Endothelial cell of umbilical vein (primary cell): ENCODE measurements around the gene PRSS57. TPM values are rescaled to one million over a fixed set of nuclear protein-coding genes. Genes with fewer than 3 reads are reported as not detected.

Experiments used
- BruUV-seq: library from RNA; stranded (reverse); fragments of 400-500 nt; replicated peaks from 2 replicates; lab custom pipeline; 2021; lab: Mats Ljungman, UMichigan
- CTCF ChIA-PET: fragments of 300-600, 350-600 bp; sonication (Branson Sonifier 250); formaldehyde crosslinking; loops from one replicate; lab custom pipeline; 2021; ENCODE audit warnings: antibody characterized with exemption, inconsistent platforms; lab: Charles Lee
- POLR2A ChIA-PET: fragments of 300-600, 350-600 bp; sonication (Branson Sonifier 250); formaldehyde crosslinking; loops from one replicate; lab custom pipeline; 2021; ENCODE audit warnings: antibody characterized with exemption, inconsistent platforms; lab: Charles Lee
- DNase-seq: peaks from one replicate; pipeline ENCODE4 v3.0.0-alpha.2; 2011; ENCODE audit warnings: low read depth, low spot score
- FAIRE-seq: peaks from 2 replicates; lab custom pipeline; 2011; peaks lifted over from hg19 to GRCh38; lab: Jason Lieb, UNC
- H2AFZ ChIP-seq: 2 replicates; pipeline ENCODE4 v1.6.0; 2012; ENCODE audit warnings: low read depth, low read length, control low read depth, inconsistent platforms
- H3K27ac ChIP-seq: 2 replicates; pipeline ENCODE4 v1.5.1; 2011; ENCODE audit warnings: low read depth, mild to moderate bottlenecking, control low read depth, low read length, moderate library complexity; ENCODE audit not compliant: insufficient read depth
- H3K27me3 ChIP-seq, 2 experiments: 2 replicates each; pipeline versions ENCODE4 v1.6.0 to v1.6.1; 2011; ENCODE audit warnings: low read length in 2 of 2, mixed read lengths in 1 of 2; ENCODE audit not compliant: control insufficient read depth in 2 of 2, insufficient read depth in 2 of 2
- H3K36me3 ChIP-seq, 2 experiments: 2 replicates in 1 of 2; 3 replicates in 1 of 2; pipeline ENCODE4 v1.5.1; 2011; ENCODE audit warnings: low read length in 2 of 2, mild to moderate bottlenecking in 1 of 2, moderate library complexity in 1 of 2; ENCODE audit not compliant: control insufficient read depth in 2 of 2, insufficient read depth in 2 of 2; ENCODE audit errors: extremely low read depth in 1 of 2
- H3K4me1 ChIP-seq: 3 replicates; pipeline ENCODE4 v1.5.1; 2011; ENCODE audit warnings: mild to moderate bottlenecking, low read length; ENCODE audit not compliant: control insufficient read depth, insufficient read depth; ENCODE audit errors: extremely low read depth
- H3K4me2 ChIP-seq: 2 replicates; pipeline ENCODE4 v1.6.1; 2011; ENCODE audit warnings: low read length, control low read depth, mixed read lengths; ENCODE audit not compliant: insufficient read depth
- H3K4me3 ChIP-seq, 3 experiments: fragments of 200-600 bp in 1 of 3; sonication (generic), shearing (Covaris generic) in 1 of 3; replicated peaks in 1 of 3; 2 replicates each; pipeline ENCODE4 v1.5.1; 2011 to 2016; ENCODE audit warnings: control low read depth in 3 of 3, low read length in 3 of 3, mild to moderate bottlenecking in 2 of 3, inconsistent platforms in 1 of 3, low read depth in 1 of 3, moderate library complexity in 1 of 3; ENCODE audit not compliant: insufficient read depth in 1 of 3
- H3K79me2 ChIP-seq: 2 replicates; pipeline ENCODE4 v1.6.0; 2012; ENCODE audit warnings: low read length, inconsistent platforms; ENCODE audit not compliant: control insufficient read depth, insufficient read depth
- H3K9ac ChIP-seq: replicated peaks from 2 replicates; pipeline ENCODE3; 2011; ENCODE audit warnings: low read length, control low read depth; ENCODE audit not compliant: insufficient read depth; ENCODE audit errors: extremely low read depth
- H3K9me1 ChIP-seq: replicated peaks from 3 replicates; pipeline ENCODE4 v1.6.0; 2011; ENCODE audit warnings: mild to moderate bottlenecking, low read length; ENCODE audit not compliant: control insufficient read depth, insufficient read depth; ENCODE audit errors: extremely low read depth
- H3K9me3 ChIP-seq: replicated peaks from 2 replicates; pipeline ENCODE4 v1.5.1; 2012; ENCODE audit warnings: low read length, inconsistent platforms; ENCODE audit not compliant: control insufficient read depth, insufficient read depth
- H4K20me1 ChIP-seq: replicated peaks from 2 replicates; pipeline ENCODE3; 2011; ENCODE audit warnings: mild to moderate bottlenecking, low read length; ENCODE audit not compliant: control insufficient read depth, insufficient read depth; ENCODE audit errors: extremely low read depth
- CTCF ChIP-seq, 2 donors: IDR thresholded peaks; 1 replicate in 1 of 2; 2 replicates in 1 of 2; pipeline ENCODE4 v1.5.1; 2011; ENCODE audit warnings: low read length in 2 of 2, mild to moderate bottlenecking in 2 of 2, moderate library complexity in 2 of 2, control low read depth in 1 of 2, inconsistent platforms in 1 of 2, low read depth in 1 of 2; ENCODE audit not compliant: insufficient read depth in 1 of 2; ENCODE audit errors: extremely low read depth in 1 of 2
- EZH2 ChIP-seq: IDR thresholded peaks from 2 replicates; pipeline ENCODE4 v1.6.1; 2012; ENCODE audit warnings: borderline replicate concordance, low read depth, mild to moderate bottlenecking, moderate library complexity, low read length, inconsistent platforms; ENCODE audit not compliant: severe bottlenecking
- FOS ChIP-seq: IDR thresholded peaks from 2 replicates; pipeline ENCODE4 v1.6.1; 2011; ENCODE audit warnings: mild to moderate bottlenecking, low read length, moderate library complexity, borderline replicate concordance; ENCODE audit not compliant: insufficient read depth
- GATA2 ChIP-seq: IDR thresholded peaks from 2 replicates; pipeline ENCODE4 v1.7.0; 2011; ENCODE audit warnings: low read depth, mild to moderate bottlenecking, moderate library complexity, mixed read lengths, low read length; ENCODE audit not compliant: insufficient read length, insufficient read depth
- JUN ChIP-seq: IDR thresholded peaks from 2 replicates; pipeline ENCODE4 v1.6.1; 2011; ENCODE audit warnings: borderline replicate concordance, low read depth; ENCODE audit not compliant: insufficient read length, insufficient read depth
- MAX ChIP-seq: IDR thresholded peaks from 2 replicates; pipeline ENCODE4 v1.6.1; 2011; ENCODE audit not compliant: insufficient read depth, insufficient read length
- MYC ChIP-seq: IDR thresholded peaks from one replicate; pipeline ENCODE4 v1.6.1; 2011; ENCODE audit warnings: mild to moderate bottlenecking, low read depth, low read length
- POLR2A ChIP-seq: IDR thresholded peaks from 2 replicates; pipeline ENCODE4 v1.6.1; 2012; ENCODE audit warnings: low read depth, mild to moderate bottlenecking, control low read depth, low read length
- POLR2AphosphoS5 ChIP-seq: IDR thresholded peaks from 2 replicates; pipeline ENCODE4 v1.6.1; 2012; ENCODE audit warnings: low read depth, mild to moderate bottlenecking, control low read depth, low read length, moderate library complexity; ENCODE audit not compliant: insufficient read depth
- dilution Hi-C: fragments of 300-500 bp; cut with MboI; formaldehyde crosslinking; loops from one replicate; pipeline ENCODE4 v1.15.0; 2019; ENCODE audit warnings: low sequenced_read_pairs; ENCODE audit not compliant: extremely low pct_ligation_motif_present
- intact Hi-C: fragments of 100-400 bp; cut with micrococcal nuclease; formaldehyde crosslinking; loops from one replicate; pipeline ENCODE4 v1.10.0; 2022
- polyA plus RNA-seq, 4 experiments: library from polyadenylated mRNA; depleted of rRNA in 3 of 4; stranded (reverse) in 3 of 4; unstranded in 1 of 4; fragments of >200 nt; gene quantifications; 2 replicates each; pipeline versions ENCODE4 v1.2.1 to v1.2.3, GENCODE V29; 2011 to 2012; ENCODE audit warnings: missing spikeins in 1 of 4
- total RNA-seq: library from RNA; stranded (reverse); gene quantifications from 2 replicates; pipeline ENCODE4 v1.2.3, GENCODE V29; 2021

The PRSS57 gene
- total and polyA plus RNA-seq, 2 donors (not counting 3 experiments of a cell fraction or from before 2014, with no cell fraction given): not detected

- TF ChIP-seq CTCF (IDR thresholded peaks at IDR 0.05; ENCODE audit: extremely low read depth in 1 of 2, insufficient read depth in 1 of 2, low read depth in 1 of 2, low read length in 2 of 2) (peak; percentile 46 to 80), MAX (no peak)
- intact Hi-C loops (no loop called here), dilution Hi-C loops (no loop called here)
- POLR2A ChIA-PET: no interaction called here
- H3K9me3 ChIP-seq: no peaks in the 10 kb centered on the region
- no peaks in the 10 kb centered on the region for H3K27me3 ChIP-seq
- H3K27ac ChIP-seq: no peak overlapping the region
- H3K4me3 ChIP-seq: no peak overlapping the region
- BruUV-seq: no TSS peak
- H3K36me3 ChIP-seq: no peaks in the 10 kb centered on the region
- no peaks in the 10 kb centered on the region for H3K9me1 ChIP-seq
- H3K9ac ChIP-seq: no peak overlapping the region
- no peaks in the 10 kb centered on the region for H3K79me2 ChIP-seq
- no peaks in the 10 kb centered on the region for H3K4me1 ChIP-seq
- peak; percentile 36 for DNase-seq
- peak; percentile 50 for FAIRE-seq
- no peak overlapping the region for H2AFZ ChIP-seq
- H3K4me2 ChIP-seq: no peak overlapping the region
- no peaks in the 10 kb centered on the region for H4K20me1 ChIP-seq
- CTCF ChIA-PET: interaction anchor here (1.0 to 1.1 kb wide), 4 partner anchors 57 to 74 kb away, joined by 3 to 4 read pairs (median 4); partner anchors contain the start of gene RNF126
Measured at GRCh38 chr19:737591-738093, 42.4 kb upstream of the PRSS57 start.

- CTCF ChIA-PET: interaction anchor here (1.1 kb wide), 1 partner anchor 9 kb away, joined by 4 read pairs; no protein-coding TSS in a partner anchor
Measured at GRCh38 chr19:736125-736524, 40.9 kb upstream of the PRSS57 start.

More at GRCh38 chr19:736125-736524, 40.9 kb upstream of the PRSS57 start:
- no peak overlapping the region for H3K27ac ChIP-seq
- DNase-seq: no peak
- BruUV-seq: no TSS peak
- TF ChIP-seq EZH2 (no peak), CTCF (IDR thresholded peaks at IDR 0.05; ENCODE audit: extremely low read depth in 1 of 2, insufficient read depth in 1 of 2, low read depth in 1 of 2, low read length in 2 of 2) (no peak), GATA2 (no peak), FOS (no peak), POLR2A (no peak), POLR2AphosphoS5 (no peak), MAX (no peak), JUN (no peak), MYC (no peak)
- dilution Hi-C loops (no loop called here), intact Hi-C loops (no loop called here)
- FAIRE-seq: no peak
- POLR2A ChIA-PET: no interaction called here
- H3K79me2 ChIP-seq: no peaks in the 10 kb centered on the region
- no peaks in the 10 kb centered on the region for H3K36me3 ChIP-seq
- H4K20me1 ChIP-seq: no peaks in the 10 kb centered on the region
- no peak overlapping the region for H2AFZ ChIP-seq
- no peaks in the 10 kb centered on the region for H3K4me1 ChIP-seq
- no peak overlapping the region for H3K4me3 ChIP-seq
- H3K9me1 ChIP-seq: no peaks in the 10 kb centered on the region
- H3K4me2 ChIP-seq: no peak overlapping the region
- no peak overlapping the region for H3K9ac ChIP-seq
- H3K27me3 ChIP-seq: no peaks in the 10 kb centered on the region
- no peaks in the 10 kb centered on the region for H3K9me3 ChIP-seq
